Measurements from ENCODE around the gene DISC1. TPM values are rescaled to one million over a fixed set of nuclear protein-coding genes. Genes with fewer than 3 reads are reported as not detected.

The DISC1 gene
- total RNA-seq, 1 experiment from 2014 or later, result 0.91 TPM

GRCh38 chr1:232037774-232038388 is 411.3 kb downstream of the DISC1 start:
- no peak for DNase-seq (ENCODE audit: low read depth)
- in situ Hi-C loops (cut with HindIII; ENCODE audit: low pct_unique_long_range_greater_than_20kb, low sequenced_read_pairs), result no loop called here

- no peak for DNase-seq (ENCODE audit: low read depth)
Measured at GRCh38 chr1:232038706-232039677, 412.4 kb downstream of the DISC1 start.

GRCh38 chr1:232040260-232040659 is 413.7 kb downstream of the DISC1 start:
- no peak for DNase-seq (ENCODE audit: low read depth)
- in situ Hi-C loops (cut with HindIII; ENCODE audit: low pct_unique_long_range_greater_than_20kb, low sequenced_read_pairs), result no loop called here

More at GRCh38 chr1:232038706-232039677, 412.4 kb downstream of the DISC1 start:
- in situ Hi-C loops (cut with HindIII; ENCODE audit: low pct_unique_long_range_greater_than_20kb, low sequenced_read_pairs), result no loop called here

- no peak for DNase-seq (ENCODE audit: low read depth)
- in situ Hi-C loops (cut with HindIII; ENCODE audit: low pct_unique_long_range_greater_than_20kb, low sequenced_read_pairs), result no loop called here
Measured at GRCh38 chr1:232044728-232045127, 418.1 kb downstream of the DISC1 start.

GRCh38 chr1:232045139-232045994 is 418.8 kb downstream of the DISC1 start:
- in situ Hi-C loops (cut with HindIII; ENCODE audit: low pct_unique_long_range_greater_than_20kb, low sequenced_read_pairs), result no loop called here
- DNase-seq (ENCODE audit: low read depth), result no peak

- peak; percentile 5 for DNase-seq (ENCODE audit: low read depth)
- in situ Hi-C loops (cut with HindIII; ENCODE audit: low pct_unique_long_range_greater_than_20kb, low sequenced_read_pairs), result no loop called here
Measured at GRCh38 chr1:232046451-232047306, 420.1 kb downstream of the DISC1 start.

GRCh38 chr1:232047473-232047872 is 420.9 kb downstream of the DISC1 start:
- in situ Hi-C loops (cut with HindIII; ENCODE audit: low pct_unique_long_range_greater_than_20kb, low sequenced_read_pairs), result no loop called here
- DNase-seq (ENCODE audit: low read depth), result no peak

GRCh38 chr1:232048481-232048880 is 421.9 kb downstream of the DISC1 start:
- in situ Hi-C loops (cut with HindIII; ENCODE audit: low pct_unique_long_range_greater_than_20kb, low sequenced_read_pairs), result no loop called here
- no peak for DNase-seq (ENCODE audit: low read depth)

- DNase-seq (ENCODE audit: low read depth), result no peak
- in situ Hi-C loops (cut with HindIII; ENCODE audit: low pct_unique_long_range_greater_than_20kb, low sequenced_read_pairs), result no loop called here
Measured at GRCh38 chr1:232049335-232049734, 422.7 kb downstream of the DISC1 start.

- no peak for DNase-seq (ENCODE audit: low read depth)
- in situ Hi-C loops (cut with HindIII; ENCODE audit: low pct_unique_long_range_greater_than_20kb, low sequenced_read_pairs), result no loop called here
Measured at GRCh38 chr1:232057217-232057895, 430.8 kb downstream of the DISC1 start.

GRCh38 chr1:232057896-232058274 is 431.3 kb downstream of the DISC1 start:
- no peak for DNase-seq (ENCODE audit: low read depth)
- in situ Hi-C loops (cut with HindIII; ENCODE audit: low pct_unique_long_range_greater_than_20kb, low sequenced_read_pairs), result no loop called here

GRCh38 chr1:232059726-232060374 is 433.3 kb downstream of the DISC1 start:
- no peak for DNase-seq (ENCODE audit: low read depth)
- in situ Hi-C loops (cut with HindIII; ENCODE audit: low pct_unique_long_range_greater_than_20kb, low sequenced_read_pairs), result no loop called here

- DNase-seq (ENCODE audit: low read depth), result no peak
- in situ Hi-C loops (cut with HindIII; ENCODE audit: low pct_unique_long_range_greater_than_20kb, low sequenced_read_pairs), result no loop called here
Measured at GRCh38 chr1:232062967-232063366, 436.4 kb downstream of the DISC1 start.

GRCh38 chr1:232066521-232066920 is 439.9 kb downstream of the DISC1 start:
- in situ Hi-C loops (cut with HindIII; ENCODE audit: low pct_unique_long_range_greater_than_20kb, low sequenced_read_pairs), result no loop called here
- DNase-seq (ENCODE audit: low read depth), result no peak

GRCh38 chr1:232074265-232074664 is 447.7 kb downstream of the DISC1 start:
- in situ Hi-C loops (cut with HindIII; ENCODE audit: low pct_unique_long_range_greater_than_20kb, low sequenced_read_pairs), result no loop called here
- no peak for DNase-seq (ENCODE audit: low read depth)

GRCh38 chr1:232077809-232078208 is 451.2 kb downstream of the DISC1 start:
- no peak for DNase-seq (ENCODE audit: low read depth)
- in situ Hi-C loops (cut with HindIII; ENCODE audit: low pct_unique_long_range_greater_than_20kb, low sequenced_read_pairs), result no loop called here
